Measurements from ENCODE around the gene ITGA2.

DNA sequence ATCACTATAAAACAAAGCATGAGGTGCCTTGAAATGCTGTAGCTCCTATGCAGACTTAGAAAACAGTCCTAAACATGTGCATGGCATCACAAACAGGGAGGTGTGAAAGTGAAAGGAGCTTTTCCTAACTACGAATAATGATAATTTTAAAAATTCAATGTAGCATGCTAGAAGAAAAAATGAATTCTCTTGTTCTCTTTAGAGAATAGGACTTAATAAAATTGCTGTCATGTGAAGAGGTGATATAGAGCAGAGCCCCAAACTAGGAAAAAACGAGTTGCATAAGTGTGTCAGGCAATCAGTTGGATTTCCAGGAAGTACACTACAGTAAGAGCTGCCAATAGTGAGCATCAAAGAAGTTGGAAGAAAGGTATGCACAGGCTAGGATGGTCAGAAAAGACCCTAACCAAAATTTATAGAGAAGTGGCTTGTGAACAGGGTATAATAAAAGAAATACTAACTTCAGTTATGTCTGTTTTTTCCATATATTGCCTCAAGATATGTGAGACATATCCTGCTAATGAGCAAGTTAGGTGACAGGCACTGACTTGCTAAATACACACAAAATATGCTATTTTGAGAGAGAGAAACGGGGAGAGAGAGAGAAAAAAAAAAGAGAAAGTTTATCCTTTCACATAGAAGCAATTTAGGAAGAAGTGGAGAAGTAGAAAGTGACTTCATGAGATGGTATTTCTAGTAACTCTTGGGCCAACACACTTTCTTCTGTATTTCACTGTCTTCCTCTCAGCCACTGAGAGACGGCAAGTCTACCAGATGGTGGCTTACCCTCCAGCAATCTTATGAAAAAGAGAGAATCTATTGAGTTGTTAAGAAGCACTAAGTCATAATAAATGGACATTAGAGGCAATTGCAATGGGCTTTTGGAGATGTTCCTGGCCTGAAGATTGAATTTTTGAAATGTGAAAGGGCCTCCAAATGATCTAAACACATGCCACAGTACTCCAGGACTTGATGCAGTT is 18.0 kb downstream of the ITGA2 start:
- TF ChIP-seq, protein P1, sequence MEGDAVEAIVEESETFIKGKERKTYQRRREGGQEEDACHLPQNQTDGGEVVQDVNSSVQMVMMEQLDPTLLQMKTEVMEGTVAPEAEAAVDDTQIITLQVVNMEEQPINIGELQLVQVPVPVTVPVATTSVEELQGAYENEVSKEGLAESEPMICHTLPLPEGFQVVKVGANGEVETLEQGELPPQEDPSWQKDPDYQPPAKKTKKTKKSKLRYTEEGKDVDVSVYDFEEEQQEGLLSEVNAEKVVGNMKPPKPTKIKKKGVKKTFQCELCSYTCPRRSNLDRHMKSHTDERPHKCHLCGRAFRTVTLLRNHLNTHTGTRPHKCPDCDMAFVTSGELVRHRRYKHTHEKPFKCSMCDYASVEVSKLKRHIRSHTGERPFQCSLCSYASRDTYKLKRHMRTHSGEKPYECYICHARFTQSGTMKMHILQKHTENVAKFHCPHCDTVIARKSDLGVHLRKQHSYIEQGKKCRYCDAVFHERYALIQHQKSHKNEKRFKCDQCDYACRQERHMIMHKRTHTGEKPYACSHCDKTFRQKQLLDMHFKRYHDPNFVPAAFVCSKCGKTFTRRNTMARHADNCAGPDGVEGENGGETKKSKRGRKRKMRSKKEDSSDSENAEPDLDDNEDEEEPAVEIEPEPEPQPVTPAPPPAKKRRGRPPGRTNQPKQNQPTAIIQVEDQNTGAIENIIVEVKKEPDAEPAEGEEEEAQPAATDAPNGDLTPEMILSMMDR (IDR thresholded peaks at IDR 0.05): no peak
- TF ChIP-seq POLR2A (IDR thresholded peaks at IDR 0.05): no peak

All from testis (tissue), 2 donors.